KOPT-K1 (cell line): ENCODE measurements around the gene MTARC2.

ENCODE experiments used
- H3K27ac ChIP-seq: fragments of 200-600 bp; sonication (generic); 2 replicates; pipeline ENCODE4 v1.5.1; 2016; ENCODE audit warnings: antibody characterized with exemption, mild to moderate bottlenecking, low read depth, low read length; ENCODE audit not compliant: poor library complexity, severe bottlenecking
- H3K36me3 ChIP-seq: fragments of 200-600 bp; sonication (generic); 2 replicates; pipeline ENCODE4 v1.5.1; 2017; ENCODE audit warnings: antibody characterized with exemption, mild to moderate bottlenecking, low read length, moderate library complexity; ENCODE audit not compliant: insufficient read depth
- H3K9me3 ChIP-seq: fragments of 200-600 bp; sonication (generic); 2 replicates; pipeline ENCODE4 v1.5.1; 2017; ENCODE audit warnings: antibody characterized with exemption, low read length, mild to moderate bottlenecking; ENCODE audit not compliant: insufficient read depth, poor library complexity, severe bottlenecking

Gene MTARC2

GRCh38 chr1:220811695-220812094 is 63.6 kb downstream of the MTARC2 start:
- no peak overlapping the region for H3K27ac ChIP-seq
- no peaks in the 10 kb centered on the region for H3K36me3 ChIP-seq
- no peaks in the 10 kb centered on the region for H3K9me3 ChIP-seq

GRCh38 chr1:220812308-220812707 is 64.2 kb downstream of the MTARC2 start:
- Histone ChIP-seq H3K9me3 (no peaks in the 10 kb centered on the region), H3K36me3 (no peaks in the 10 kb centered on the region), H3K27ac (no peak overlapping the region)

GRCh38 chr1:220813013-220813412 is 64.9 kb downstream of the MTARC2 start:
- Histone ChIP-seq H3K36me3 (no peaks in the 10 kb centered on the region), H3K9me3 (no peaks in the 10 kb centered on the region), H3K27ac (no peak overlapping the region)

- Histone ChIP-seq H3K9me3 (no peaks in the 10 kb centered on the region), H3K27ac (no peak overlapping the region), H3K36me3 (no peaks in the 10 kb centered on the region)
Observed at GRCh38 chr1:220815409-220815808, 67.3 kb downstream of the MTARC2 start.

- Histone ChIP-seq H3K9me3 (no peaks in the 10 kb centered on the region), H3K27ac (no peak overlapping the region), H3K36me3 (no peaks in the 10 kb centered on the region)
Observed at GRCh38 chr1:220817907-220818306, 69.8 kb downstream of the MTARC2 start.

- Histone ChIP-seq H3K27ac (no peak overlapping the region), H3K36me3 (no peaks in the 10 kb centered on the region), H3K9me3 (no peaks in the 10 kb centered on the region)
Observed at GRCh38 chr1:220818421-220819173, 70.5 kb downstream of the MTARC2 start.

GRCh38 chr1:220819467-220820026 is 71.4 kb downstream of the MTARC2 start:
- no peaks in the 10 kb centered on the region for H3K9me3 ChIP-seq
- H3K27ac ChIP-seq = no peak overlapping the region
- no peaks in the 10 kb centered on the region for H3K36me3 ChIP-seq

GRCh38 chr1:220824031-220824989 is 76.2 kb downstream of the MTARC2 start:
- Histone ChIP-seq H3K27ac (no peak overlapping the region), H3K9me3 (no peaks in the 10 kb centered on the region), H3K36me3 (no peaks in the 10 kb centered on the region)

GRCh38 chr1:220825819-220826551 is 77.9 kb downstream of the MTARC2 start:
- H3K27ac ChIP-seq = no peak overlapping the region
- no peaks in the 10 kb centered on the region for H3K9me3 ChIP-seq
- H3K36me3 ChIP-seq = no peaks in the 10 kb centered on the region

GRCh38 chr1:220826729-220827128 is 78.6 kb downstream of the MTARC2 start:
- Histone ChIP-seq H3K36me3 (no peaks in the 10 kb centered on the region), H3K9me3 (no peaks in the 10 kb centered on the region), H3K27ac (no peak overlapping the region)

GRCh38 chr1:220827445-220828178 is 79.5 kb downstream of the MTARC2 start:
- Histone ChIP-seq H3K27ac (no peak overlapping the region), H3K9me3 (no peaks in the 10 kb centered on the region), H3K36me3 (no peaks in the 10 kb centered on the region)

GRCh38 chr1:220828179-220828490 is 80.0 kb downstream of the MTARC2 start:
- no peaks in the 10 kb centered on the region for H3K36me3 ChIP-seq
- no peaks in the 10 kb centered on the region for H3K9me3 ChIP-seq
- H3K27ac ChIP-seq = no peak overlapping the region

- H3K27ac ChIP-seq = no peak overlapping the region
- no peaks in the 10 kb centered on the region for H3K9me3 ChIP-seq
- H3K36me3 ChIP-seq = no peaks in the 10 kb centered on the region
Observed at GRCh38 chr1:220828950-220829586, 80.9 kb downstream of the MTARC2 start.

GRCh38 chr1:220833436-220833835 is 85.3 kb downstream of the MTARC2 start:
- no peaks in the 10 kb centered on the region for H3K9me3 ChIP-seq
- no peak overlapping the region for H3K27ac ChIP-seq
- no peaks in the 10 kb centered on the region for H3K36me3 ChIP-seq
